ENCODE measurements around the gene SPHK1. TPM values are rescaled to one million over a fixed set of nuclear protein-coding genes. Genes with fewer than 3 reads are reported as not detected.

The SPHK1 gene
- total and polyA plus RNA-seq, 2 donors (not counting 3 experiments of a cell fraction or from before 2014, with no cell fraction given): 85.6 to 97.4 TPM

GRCh38 chr17:76421044-76421407, 36.6 kb downstream of the SPHK1 start:
- Histone ChIP-seq H4K20me1 (replicated peaks; ENCODE audit: control insufficient read depth, extremely low read depth, insufficient read depth, low read length) (no peaks in the 10 kb centered on the region), H3K9me3 (replicated peaks; ENCODE audit: control insufficient read depth, insufficient read depth, low read length) (no peaks in the 10 kb centered on the region), H3K4me2 (ENCODE audit: insufficient read depth, low read length) (no peak overlapping the region), H3K4me3 (replicated peaks in 1 of 3; ENCODE audit: insufficient read depth in 1 of 3, low read depth in 1 of 3, low read length in 3 of 3) (no peak overlapping the region), H3K4me1 (ENCODE audit: control insufficient read depth, extremely low read depth, insufficient read depth, low read length) (no peaks in the 10 kb centered on the region), H3K27me3 (ENCODE audit: control insufficient read depth in 2 of 2, insufficient read depth in 2 of 2, low read length in 2 of 2) (no peaks in the 10 kb centered on the region), H3K27ac (ENCODE audit: insufficient read depth, low read depth, low read length) (no peak overlapping the region), H2AFZ (ENCODE audit: low read depth, low read length) (no peak overlapping the region), H3K9me1 (replicated peaks; ENCODE audit: control insufficient read depth, extremely low read depth, insufficient read depth, low read length) (no peaks in the 10 kb centered on the region), H3K36me3 (ENCODE audit: control insufficient read depth in 2 of 2, extremely low read depth in 1 of 2, insufficient read depth in 2 of 2, low read length in 2 of 2) (peaks cover 0 to 3% of the 10 kb centered on the region in 2 experiments), H3K9ac (replicated peaks; ENCODE audit: extremely low read depth, insufficient read depth, low read length) (no peak overlapping the region), H3K79me2 (ENCODE audit: control insufficient read depth, insufficient read depth, low read length) (peaks cover 21% of the 10 kb centered on the region)
- ChIA-PET CTCF (interaction anchor here (1.1 kb wide), 2 partner anchors 12 to 37 kb away, joined by 3 to 4 read pairs; no protein-coding TSS in a partner anchor), POLR2A (no interaction called here)
- no peak for DNase-seq (ENCODE audit: low read depth, low spot score)
- TF ChIP-seq MYC (IDR thresholded peaks at IDR 0.05; ENCODE audit: low read depth, low read length) (no peak), EZH2 (IDR thresholded peaks at IDR 0.05; ENCODE audit: borderline replicate concordance, low read depth, low read length, severe bottlenecking) (no peak), POLR2AphosphoS5 (IDR thresholded peaks at IDR 0.05; ENCODE audit: insufficient read depth, low read depth, low read length) (no peak), GATA2 (IDR thresholded peaks at IDR 0.05; ENCODE audit: insufficient read depth, insufficient read length, low read depth, low read length) (no peak), JUN (IDR thresholded peaks at IDR 0.05; ENCODE audit: borderline replicate concordance, insufficient read depth, insufficient read length, low read depth) (no peak)
- FAIRE-seq: no peak
- intact Hi-C loops (cut with micrococcal nuclease) (no loop called here), dilution Hi-C loops (cut with MboI; ENCODE audit: extremely low pct_ligation_motif_present, low sequenced_read_pairs) (no loop called here)
- no TSS peak for BruUV-seq (replicated peaks)

- peaks cover 18% of the 10 kb centered on the region for H3K79me2 ChIP-seq (ENCODE audit: control insufficient read depth, insufficient read depth, low read length)
- ChIA-PET CTCF (interaction anchor here (1.1 kb wide), 1 partner anchor 13 kb away, joined by 3 read pairs; no protein-coding TSS in a partner anchor), POLR2A (no interaction called here)
- H3K9me1 ChIP-seq (replicated peaks; ENCODE audit: control insufficient read depth, extremely low read depth, insufficient read depth, low read length): no peaks in the 10 kb centered on the region
- no TSS peak for BruUV-seq (replicated peaks)
- no peak overlapping the region for H3K4me2 ChIP-seq (ENCODE audit: insufficient read depth, low read length)
- no peak for FAIRE-seq
- no peak overlapping the region for H2AFZ ChIP-seq (ENCODE audit: low read depth, low read length)
- peaks cover 9% of the 10 kb centered on the region for H3K4me1 ChIP-seq (ENCODE audit: control insufficient read depth, extremely low read depth, insufficient read depth, low read length)
- H3K4me3 ChIP-seq (replicated peaks in 1 of 3; ENCODE audit: insufficient read depth in 1 of 3, low read depth in 1 of 3, low read length in 3 of 3): no peak overlapping the region
- intact Hi-C loops (cut with micrococcal nuclease) (no loop called here), dilution Hi-C loops (cut with MboI; ENCODE audit: extremely low pct_ligation_motif_present, low sequenced_read_pairs) (no loop called here)
- no peak overlapping the region for H3K27ac ChIP-seq (ENCODE audit: insufficient read depth, low read depth, low read length)
- no peak for DNase-seq (ENCODE audit: low read depth, low spot score)
- no peak for TF ChIP-seq MYC (IDR thresholded peaks at IDR 0.05; ENCODE audit: low read depth, low read length)
- TF ChIP-seq POLR2A (IDR thresholded peaks at IDR 0.05; ENCODE audit: low read depth, low read length): no peak
- TF ChIP-seq GATA2 (IDR thresholded peaks at IDR 0.05; ENCODE audit: insufficient read depth, insufficient read length, low read depth, low read length): no peak
- no peak for TF ChIP-seq POLR2AphosphoS5 (IDR thresholded peaks at IDR 0.05; ENCODE audit: insufficient read depth, low read depth, low read length)
- TF ChIP-seq FOS (IDR thresholded peaks at IDR 0.05; ENCODE audit: borderline replicate concordance, insufficient read depth, low read length): no peak
- TF ChIP-seq, protein P1, sequence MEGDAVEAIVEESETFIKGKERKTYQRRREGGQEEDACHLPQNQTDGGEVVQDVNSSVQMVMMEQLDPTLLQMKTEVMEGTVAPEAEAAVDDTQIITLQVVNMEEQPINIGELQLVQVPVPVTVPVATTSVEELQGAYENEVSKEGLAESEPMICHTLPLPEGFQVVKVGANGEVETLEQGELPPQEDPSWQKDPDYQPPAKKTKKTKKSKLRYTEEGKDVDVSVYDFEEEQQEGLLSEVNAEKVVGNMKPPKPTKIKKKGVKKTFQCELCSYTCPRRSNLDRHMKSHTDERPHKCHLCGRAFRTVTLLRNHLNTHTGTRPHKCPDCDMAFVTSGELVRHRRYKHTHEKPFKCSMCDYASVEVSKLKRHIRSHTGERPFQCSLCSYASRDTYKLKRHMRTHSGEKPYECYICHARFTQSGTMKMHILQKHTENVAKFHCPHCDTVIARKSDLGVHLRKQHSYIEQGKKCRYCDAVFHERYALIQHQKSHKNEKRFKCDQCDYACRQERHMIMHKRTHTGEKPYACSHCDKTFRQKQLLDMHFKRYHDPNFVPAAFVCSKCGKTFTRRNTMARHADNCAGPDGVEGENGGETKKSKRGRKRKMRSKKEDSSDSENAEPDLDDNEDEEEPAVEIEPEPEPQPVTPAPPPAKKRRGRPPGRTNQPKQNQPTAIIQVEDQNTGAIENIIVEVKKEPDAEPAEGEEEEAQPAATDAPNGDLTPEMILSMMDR (IDR thresholded peaks at IDR 0.05; ENCODE audit: extremely low read depth in 1 of 2, insufficient read depth in 1 of 2, low read depth in 1 of 2, low read length in 2 of 2): no peak
- no peak for TF ChIP-seq JUN (IDR thresholded peaks at IDR 0.05; ENCODE audit: borderline replicate concordance, insufficient read depth, insufficient read length, low read depth)
- no peak for TF ChIP-seq MAX (IDR thresholded peaks at IDR 0.05; ENCODE audit: insufficient read depth, insufficient read length)
- TF ChIP-seq EZH2 (IDR thresholded peaks at IDR 0.05; ENCODE audit: borderline replicate concordance, low read depth, low read length, severe bottlenecking): no peak
- no peaks in the 10 kb centered on the region for H3K27me3 ChIP-seq (ENCODE audit: control insufficient read depth in 2 of 2, insufficient read depth in 2 of 2, low read length in 2 of 2)
- no peaks in the 10 kb centered on the region for H4K20me1 ChIP-seq (replicated peaks; ENCODE audit: control insufficient read depth, extremely low read depth, insufficient read depth, low read length)
- H3K9ac ChIP-seq (replicated peaks; ENCODE audit: extremely low read depth, insufficient read depth, low read length): no peak overlapping the region
- peaks cover 0 to 3% of the 10 kb centered on the region in 2 experiments for H3K36me3 ChIP-seq (ENCODE audit: control insufficient read depth in 2 of 2, extremely low read depth in 1 of 2, insufficient read depth in 2 of 2, low read length in 2 of 2)
- H3K9me3 ChIP-seq (replicated peaks; ENCODE audit: control insufficient read depth, insufficient read depth, low read length): no peaks in the 10 kb centered on the region
Observed at GRCh38 chr17:76422406-76422805, 38.0 kb downstream of the SPHK1 start.

Data from endothelial cell of umbilical vein (primary cell).